Gastroesophageal sphincter (tissue), 4 donors: ENCODE measurements around the gene MAP6. TPM values are rescaled to one million over a fixed set of nuclear protein-coding genes. Genes with fewer than 3 reads are reported as not detected.

Experiments
- ATAC-seq: fragments of 150-250 bp; one replicate; pipeline ENCODE4 v1.9.1; 2016; ENCODE audit warnings: mild to moderate bottlenecking, moderate library complexity
- H3K27ac ChIP-seq, 4 donors: fragments of 200-600 bp; sonication (generic) in 3 of 4; 1 replicate in 3 of 4; 2 replicates in 1 of 4; pipeline ENCODE4 v1.5.1; 2016 to 2019
- H3K27me3 ChIP-seq: fragments of 200-600 bp; sonication (generic); one replicate; pipeline ENCODE4 v1.5.1; 2019
- H3K36me3 ChIP-seq, 2 donors: fragments of 200-600 bp; sonication (generic); one replicate each; pipeline ENCODE4 v1.5.1; 2019; ENCODE audit warnings: control low read depth in 1 of 2
- H3K4me1 ChIP-seq, 3 donors: fragments of 200-600 bp; sonication (generic); 1 replicate in 2 of 3; 2 replicates in 1 of 3; pipeline ENCODE4 v1.5.1; 2016 to 2019; ENCODE audit warnings: control low read depth in 2 of 3
- H3K4me3 ChIP-seq, 2 donors: fragments of 200-600 bp; sonication (generic); one replicate each; pipeline ENCODE4 v1.5.1; 2019; ENCODE audit warnings: mild to moderate bottlenecking in 1 of 2, moderate library complexity in 1 of 2
- H3K9me3 ChIP-seq, 3 donors: fragments of 200-600 bp; sonication (generic); one replicate each; pipeline ENCODE4 v1.5.1; 2017 to 2019; ENCODE audit warnings: control low read depth in 2 of 3
- EP300 ChIP-seq: sonication (generic); formaldehyde crosslinking; IDR thresholded peaks from one replicate; pipeline ENCODE4 v1.6.1; 2017; ENCODE audit warnings: antibody characterized with exemption, mild to moderate bottlenecking
- POLR2A ChIP-seq, 2 donors: fragments of 450-650 bp; IDR thresholded peaks; one replicate each; pipeline ENCODE4 v1.6.1; 2017; ENCODE audit warnings: antibody characterized with exemption in 2 of 2, mild to moderate bottlenecking in 2 of 2, moderate library complexity in 1 of 2
- POLR2AphosphoS5 ChIP-seq: sonication (generic); formaldehyde crosslinking; IDR thresholded peaks from one replicate; pipeline ENCODE4 v1.6.1; 2017; ENCODE audit warnings: antibody characterized with exemption
- WGBS, 2 donors: methylation state at CpG; one replicate each; pipeline ENCODE4 v1.1.5; 2018; ENCODE audit warnings: low coverage in 1 of 2; 5-methylcytosine and 5-hydroxymethylcytosine counted together
- total RNA-seq, 4 donors: library from RNA; depleted of rRNA; stranded (reverse); fragments of >200 nt; gene quantifications; one replicate each; pipeline ENCODE4 v1.1.0, GENCODE V29; 2016
- TF ChIP-seq, protein P1 (sequence below), 4 experiments: fragments of 200-600 bp in 2 of 4; fragments of 450-650 bp in 2 of 4; sonication (generic) in 1 of 4; IDR thresholded peaks; one replicate each; pipeline ENCODE4 v1.5.1; 2017 to 2019; ENCODE audit warnings: antibody characterized with exemption in 4 of 4, mild to moderate bottlenecking in 2 of 4, moderate library complexity in 2 of 4

MAP6 gene
- total RNA-seq, 4 donors from 2014 or later = 23.3 to 35.5 (median 25.5) TPM

DNA sequence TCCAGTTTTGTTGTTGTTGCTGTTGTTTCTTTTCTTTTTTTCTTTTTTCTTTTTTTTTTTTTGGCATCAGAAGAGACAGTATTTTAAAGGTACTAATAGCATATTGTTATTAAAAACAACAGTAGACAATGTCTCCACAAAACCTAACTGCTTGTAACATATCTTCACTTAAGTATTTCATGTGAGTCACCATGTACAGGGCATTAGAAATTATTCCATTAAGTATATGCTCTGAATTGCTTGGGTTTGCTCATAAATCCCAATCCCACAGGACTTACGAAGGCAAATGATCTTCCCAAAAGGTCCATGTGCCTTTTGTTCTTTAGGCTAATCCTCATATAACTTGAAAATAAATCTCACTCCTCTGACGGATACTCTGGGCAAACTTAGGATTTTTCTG is 35.9 kb downstream of the MAP6 start:
- no peaks in the 10 kb centered on the region for H3K27me3 ChIP-seq
- TF ChIP-seq POLR2AphosphoS5 = no peak
- ATAC-seq = no peak
- WGBS, 2 donors = 69 to 85% methylated on average over 2 of the region's 2 CpGs
- no peaks in the 10 kb centered on the region for H3K36me3 ChIP-seq
- peaks cover 0 to 58% (median 15%) of the 10 kb centered on the region in 3 donors for H3K4me1 ChIP-seq
- H3K9me3 ChIP-seq = no peaks in the 10 kb centered on the region
- no peak overlapping the region for H3K27ac ChIP-seq
- no peak overlapping the region for H3K4me3 ChIP-seq

DNA sequence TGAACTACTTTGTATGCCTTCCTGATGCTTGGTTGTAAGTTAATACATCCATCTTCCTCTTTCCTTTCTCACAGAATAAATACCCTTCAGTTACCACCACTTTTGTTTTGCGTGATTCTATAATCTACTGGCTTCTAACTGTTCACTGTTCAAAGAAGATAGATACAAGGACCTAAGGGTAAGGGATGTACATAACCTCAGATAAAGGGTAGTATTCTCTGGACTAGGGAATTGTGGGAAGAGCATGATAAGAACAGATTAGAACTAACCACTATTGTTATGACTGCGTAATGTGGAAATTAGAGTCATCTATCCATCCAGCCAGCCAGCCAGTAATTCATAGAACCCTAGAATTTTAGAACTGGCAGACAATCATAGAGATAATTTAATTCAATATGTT is 36.4 kb downstream of the MAP6 start:
- Histone ChIP-seq H3K9me3 (no peaks in the 10 kb centered on the region), H3K4me3 (no peak overlapping the region), H3K36me3 (peaks cover 0 to under 1% of the 10 kb centered on the region in 2 donors), H3K27ac (no peak overlapping the region), H3K4me1 (peaks cover 0 to 59% (median 15%) of the 10 kb centered on the region in 3 donors), H3K27me3 (no peaks in the 10 kb centered on the region)
- no peak for ATAC-seq
- TF ChIP-seq EP300 (no peak), POLR2AphosphoS5 (no peak), POLR2A (IDR thresholded peaks at IDR 0.05) (no peak)
- TF ChIP-seq, protein P1, sequence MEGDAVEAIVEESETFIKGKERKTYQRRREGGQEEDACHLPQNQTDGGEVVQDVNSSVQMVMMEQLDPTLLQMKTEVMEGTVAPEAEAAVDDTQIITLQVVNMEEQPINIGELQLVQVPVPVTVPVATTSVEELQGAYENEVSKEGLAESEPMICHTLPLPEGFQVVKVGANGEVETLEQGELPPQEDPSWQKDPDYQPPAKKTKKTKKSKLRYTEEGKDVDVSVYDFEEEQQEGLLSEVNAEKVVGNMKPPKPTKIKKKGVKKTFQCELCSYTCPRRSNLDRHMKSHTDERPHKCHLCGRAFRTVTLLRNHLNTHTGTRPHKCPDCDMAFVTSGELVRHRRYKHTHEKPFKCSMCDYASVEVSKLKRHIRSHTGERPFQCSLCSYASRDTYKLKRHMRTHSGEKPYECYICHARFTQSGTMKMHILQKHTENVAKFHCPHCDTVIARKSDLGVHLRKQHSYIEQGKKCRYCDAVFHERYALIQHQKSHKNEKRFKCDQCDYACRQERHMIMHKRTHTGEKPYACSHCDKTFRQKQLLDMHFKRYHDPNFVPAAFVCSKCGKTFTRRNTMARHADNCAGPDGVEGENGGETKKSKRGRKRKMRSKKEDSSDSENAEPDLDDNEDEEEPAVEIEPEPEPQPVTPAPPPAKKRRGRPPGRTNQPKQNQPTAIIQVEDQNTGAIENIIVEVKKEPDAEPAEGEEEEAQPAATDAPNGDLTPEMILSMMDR (IDR thresholded peaks at IDR 0.05) = no peak
- WGBS, 2 donors = 86 to 89% methylated on average over 2 of the region's 2 CpGs

DNA sequence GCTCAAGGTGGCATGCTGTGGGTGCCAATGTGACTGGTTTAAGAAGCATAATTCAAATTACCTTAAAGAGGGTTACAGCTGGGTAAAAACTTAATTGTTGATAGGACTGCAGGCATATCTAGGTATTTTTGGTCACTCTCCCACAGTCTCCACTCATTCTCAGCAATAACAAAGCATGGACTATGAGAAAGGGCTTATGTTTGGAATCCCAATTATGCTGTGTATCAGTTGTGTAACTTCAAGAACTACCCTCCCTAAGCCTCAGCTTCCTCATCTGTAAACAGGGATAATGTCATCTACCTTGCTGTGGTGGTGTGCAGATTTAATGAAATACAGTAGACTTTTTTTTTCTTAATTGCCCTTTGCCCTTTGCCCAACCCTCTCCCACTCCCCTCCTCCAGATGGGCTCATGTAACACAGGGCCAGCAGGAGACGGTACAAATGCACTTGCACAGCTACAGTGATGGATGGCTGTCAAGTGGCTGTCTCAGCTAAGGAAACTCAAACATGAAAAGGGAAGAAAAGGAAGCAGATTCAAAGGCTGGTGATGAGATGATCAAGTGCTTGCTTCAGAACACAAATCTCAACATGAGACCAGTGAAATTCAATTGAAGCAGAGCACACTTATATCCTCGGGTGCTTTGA is 37.6 kb downstream of the MAP6 start:
- 75 to 83% methylated on average over 1 to 2 of the region's 2 CpGs for WGBS, 2 donors
- TF ChIP-seq EP300 (no peak), POLR2A (IDR thresholded peaks at IDR 0.05) (no peak), POLR2AphosphoS5 (no peak)
- TF ChIP-seq, protein P1 (IDR thresholded peaks at IDR 0.05) = no peak
- peaks cover 0 to 52% (median 15%) of the 10 kb centered on the region in 3 donors for H3K4me1 ChIP-seq
- no peaks in the 10 kb centered on the region for H3K27me3 ChIP-seq
- ATAC-seq = no peak
- peaks cover 0 to 5% of the 10 kb centered on the region in 2 donors for H3K36me3 ChIP-seq
- no peak overlapping the region for H3K4me3 ChIP-seq
- no peaks in the 10 kb centered on the region for H3K9me3 ChIP-seq
- no peak overlapping the region for H3K27ac ChIP-seq

DNA sequence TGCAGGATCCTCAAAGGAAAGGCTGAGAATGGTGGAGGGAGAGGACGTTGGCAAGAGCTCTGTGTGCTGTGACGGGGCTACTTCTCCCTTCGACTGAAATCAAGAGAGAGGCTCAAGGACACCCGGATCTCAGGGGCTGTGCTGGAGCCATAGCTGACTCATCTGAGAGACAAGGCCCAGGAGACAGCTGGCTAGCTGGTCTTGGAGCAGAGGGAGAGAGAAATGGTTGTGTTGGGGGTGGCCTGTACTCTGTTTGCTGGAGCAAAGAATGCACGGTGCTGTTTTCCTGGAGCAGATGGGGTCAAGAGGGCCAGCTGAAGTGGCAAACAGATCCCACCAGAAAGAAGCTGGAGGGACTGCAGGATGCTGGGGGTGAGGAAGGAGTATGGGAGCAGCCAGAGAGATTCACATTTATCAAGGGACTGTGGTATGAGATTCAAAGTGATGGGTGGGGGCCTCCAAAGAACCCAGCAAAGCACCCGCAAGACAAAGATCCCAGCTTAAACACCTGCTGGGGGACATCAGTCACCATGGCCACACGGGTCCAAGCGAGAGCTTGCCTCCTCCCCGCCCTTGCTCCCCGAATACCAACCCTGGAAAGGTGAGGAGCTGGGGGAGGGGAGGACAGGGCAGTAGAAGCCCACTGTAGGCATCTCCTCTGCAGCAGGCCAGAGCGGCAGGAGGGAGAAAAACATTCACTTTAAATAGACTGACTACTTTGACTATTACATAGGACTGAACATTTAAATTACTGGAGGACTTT is 40.8 kb downstream of the MAP6 start:
- Histone ChIP-seq H3K9me3 (no peaks in the 10 kb centered on the region), H3K27ac (no peak overlapping the region), H3K4me3 (no peak overlapping the region), H3K36me3 (peaks cover 0 to 5% of the 10 kb centered on the region in 2 donors), H3K27me3 (no peaks in the 10 kb centered on the region), H3K4me1 (peaks cover 0 to 22% (median 0%) of the 10 kb centered on the region in 3 donors)
- no peak for TF ChIP-seq POLR2AphosphoS5
- no peak for TF ChIP-seq POLR2A (IDR thresholded peaks at IDR 0.05)
- TF ChIP-seq, protein P1 (IDR thresholded peaks at IDR 0.05) = no peak
- no peak for ATAC-seq
- 57 to 63% methylated on average over 5 to 11 of the region's 11 CpGs for WGBS, 2 donors

DNA sequence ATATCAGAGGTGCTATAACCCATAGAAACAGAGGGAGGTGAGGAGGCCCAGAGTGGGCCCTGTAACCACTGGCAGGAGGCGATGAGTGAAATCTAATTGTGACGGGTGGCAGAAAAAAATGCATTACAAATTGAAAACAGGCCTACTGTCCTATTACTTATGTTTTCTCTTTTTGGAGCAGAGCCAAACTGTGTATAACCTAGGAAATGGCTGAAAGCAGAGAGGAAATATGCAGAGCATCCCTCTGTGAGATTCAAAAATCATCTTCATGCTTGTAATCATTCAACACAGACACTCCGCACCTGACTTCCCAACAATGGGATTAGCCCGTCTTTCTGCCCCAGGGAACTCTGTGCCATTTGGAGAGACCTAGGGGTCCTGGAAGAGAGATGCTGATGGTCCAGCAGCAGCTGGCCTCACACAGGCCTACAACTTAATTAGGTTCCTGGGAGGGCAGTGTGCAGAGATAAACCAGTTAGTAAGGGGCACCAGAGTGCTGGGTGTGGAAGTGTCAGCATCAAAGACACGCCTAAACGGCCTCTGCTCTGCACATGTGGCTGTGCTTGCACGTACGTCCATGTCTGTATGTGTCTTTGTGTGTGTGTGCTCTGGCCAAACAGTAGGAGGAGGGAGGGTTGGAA is 41.8 kb downstream of the MAP6 start:
- no peaks in the 10 kb centered on the region for H3K9me3 ChIP-seq
- TF ChIP-seq POLR2A (IDR thresholded peaks at IDR 0.05) (no peak), EP300 (no peak), POLR2AphosphoS5 (no peak)
- TF ChIP-seq, protein P1 (IDR thresholded peaks at IDR 0.05) = no peak
- no peaks in the 10 kb centered on the region for H3K27me3 ChIP-seq
- WGBS, 2 donors = 83 to 97% methylated on average over 3 to 8 of the region's 8 CpGs
- H3K27ac ChIP-seq = no peak overlapping the region
- peaks cover 0 to 22% (median 0%) of the 10 kb centered on the region in 3 donors for H3K4me1 ChIP-seq
- peaks cover 0 to 5% of the 10 kb centered on the region in 2 donors for H3K36me3 ChIP-seq
- ATAC-seq = no peak
- no peak overlapping the region for H3K4me3 ChIP-seq
